Loucy (cell line): Measurements from ENCODE around the gene MYOF.

Experiments used
- EZH2phosphoT487 ChIP-seq: fragments of 200-600 bp; IDR thresholded peaks from 2 replicates; pipeline ENCODE4 v1.6.1; 2018; ENCODE audit warnings: antibody characterized with exemption, mild to moderate bottlenecking, moderate library complexity, borderline replicate concordance
- TF ChIP-seq, protein P1 (sequence below): fragments of 200-600 bp; sonication (generic); conservative IDR thresholded peaks from 2 replicates; pipeline ENCODE4 v1.5.1; 2014; ENCODE audit warnings: mild to moderate bottlenecking, antibody characterized with exemption, low read length

DNA sequence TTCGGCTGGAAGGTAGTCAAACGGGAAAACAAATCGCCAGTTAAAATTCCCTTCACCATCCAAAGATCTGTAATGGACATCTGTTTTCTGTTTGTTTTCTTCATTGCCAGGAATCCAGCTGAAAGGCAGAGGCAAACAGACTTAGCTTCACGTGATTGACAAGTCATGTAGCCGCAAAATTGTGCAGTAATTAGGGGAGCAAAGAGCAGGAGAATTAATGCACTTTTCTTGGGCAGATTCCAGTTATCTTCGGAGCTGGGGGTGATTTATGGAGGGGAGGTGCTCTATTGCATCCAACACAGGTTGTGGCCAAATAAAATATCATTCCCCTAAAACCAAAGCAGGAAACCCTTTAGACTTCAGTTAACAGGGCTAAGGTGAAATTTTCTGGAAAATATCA lies 162.2 kb downstream of the MYOF start:
- TF ChIP-seq, protein P1, sequence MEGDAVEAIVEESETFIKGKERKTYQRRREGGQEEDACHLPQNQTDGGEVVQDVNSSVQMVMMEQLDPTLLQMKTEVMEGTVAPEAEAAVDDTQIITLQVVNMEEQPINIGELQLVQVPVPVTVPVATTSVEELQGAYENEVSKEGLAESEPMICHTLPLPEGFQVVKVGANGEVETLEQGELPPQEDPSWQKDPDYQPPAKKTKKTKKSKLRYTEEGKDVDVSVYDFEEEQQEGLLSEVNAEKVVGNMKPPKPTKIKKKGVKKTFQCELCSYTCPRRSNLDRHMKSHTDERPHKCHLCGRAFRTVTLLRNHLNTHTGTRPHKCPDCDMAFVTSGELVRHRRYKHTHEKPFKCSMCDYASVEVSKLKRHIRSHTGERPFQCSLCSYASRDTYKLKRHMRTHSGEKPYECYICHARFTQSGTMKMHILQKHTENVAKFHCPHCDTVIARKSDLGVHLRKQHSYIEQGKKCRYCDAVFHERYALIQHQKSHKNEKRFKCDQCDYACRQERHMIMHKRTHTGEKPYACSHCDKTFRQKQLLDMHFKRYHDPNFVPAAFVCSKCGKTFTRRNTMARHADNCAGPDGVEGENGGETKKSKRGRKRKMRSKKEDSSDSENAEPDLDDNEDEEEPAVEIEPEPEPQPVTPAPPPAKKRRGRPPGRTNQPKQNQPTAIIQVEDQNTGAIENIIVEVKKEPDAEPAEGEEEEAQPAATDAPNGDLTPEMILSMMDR, result no peak
- no peak for TF ChIP-seq EZH2phosphoT487
